Left colon (tissue), 2 donors: ENCODE data around the gene FBXL4. TPM values are rescaled to one million over a fixed set of nuclear protein-coding genes. Genes with fewer than 3 reads are reported as not detected.

Source experiments
- total RNA-seq, 2 donors: library from RNA; stranded (reverse); fragmentation: NEBNext Ultra II Directional; extraction: Animal tissue kit (Norgen Biotek cat#: 25700); gene quantifications; one replicate each; pipeline ENCODE4 v1.2.1, GENCODE V29; 2021
- donor health status: DM: no; HTN: no; CAD: no.
- donor health status: DM: yes; HTN: yes; CAD: no.

The FBXL4 gene
- total RNA-seq, 2 donors from 2014 or later: 16.0 to 17.9 TPM

Other genes starting within 250 kb of the FBXL4 start
- not detected for gene POU3F2, start 113.4 kb downstream of the FBXL4 start, total RNA-seq